ENCODE results near the gene MOB3A.
"Not testable (repeated sequence)": the region's sequence is repeated elsewhere in the genome, so short reads cannot be mapped to it uniquely, and the experiment has no call there.

The MOB3A gene

GRCh38 chr19:2096034-2096479 is at the start of gene MOB3A:
Gene MOB3A, minus strand, starts transcription at chr19:2096326. Its CDS starts 17,766 bp downstream, at chr19:2078560.
- DNase-seq, result no peak

DNA sequence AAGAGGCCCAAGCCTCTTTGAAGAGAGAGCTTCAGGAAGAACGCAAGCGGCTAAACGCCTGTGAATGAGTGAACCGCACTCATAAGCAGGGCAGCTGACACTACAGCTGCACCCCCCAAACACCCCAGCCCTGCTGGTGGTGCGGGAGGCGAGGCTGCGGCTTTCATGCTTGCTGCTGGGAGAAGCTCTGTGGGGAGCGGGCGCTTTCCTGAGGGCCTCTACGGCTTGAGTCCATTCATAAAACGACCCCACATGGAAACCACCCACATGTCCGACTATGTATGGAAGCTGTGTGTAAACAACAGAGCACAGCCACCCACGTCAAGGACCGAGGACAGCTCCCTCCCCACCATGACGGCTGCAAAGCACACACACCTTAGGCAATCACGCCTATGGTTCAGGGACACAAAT is 49.7 kb upstream of the MOB3A start:
- DNase-seq, result no peak

GRCh38 chr19:2144190-2144589 is 48.1 kb upstream of the MOB3A start:
- no peak for DNase-seq

DNA sequence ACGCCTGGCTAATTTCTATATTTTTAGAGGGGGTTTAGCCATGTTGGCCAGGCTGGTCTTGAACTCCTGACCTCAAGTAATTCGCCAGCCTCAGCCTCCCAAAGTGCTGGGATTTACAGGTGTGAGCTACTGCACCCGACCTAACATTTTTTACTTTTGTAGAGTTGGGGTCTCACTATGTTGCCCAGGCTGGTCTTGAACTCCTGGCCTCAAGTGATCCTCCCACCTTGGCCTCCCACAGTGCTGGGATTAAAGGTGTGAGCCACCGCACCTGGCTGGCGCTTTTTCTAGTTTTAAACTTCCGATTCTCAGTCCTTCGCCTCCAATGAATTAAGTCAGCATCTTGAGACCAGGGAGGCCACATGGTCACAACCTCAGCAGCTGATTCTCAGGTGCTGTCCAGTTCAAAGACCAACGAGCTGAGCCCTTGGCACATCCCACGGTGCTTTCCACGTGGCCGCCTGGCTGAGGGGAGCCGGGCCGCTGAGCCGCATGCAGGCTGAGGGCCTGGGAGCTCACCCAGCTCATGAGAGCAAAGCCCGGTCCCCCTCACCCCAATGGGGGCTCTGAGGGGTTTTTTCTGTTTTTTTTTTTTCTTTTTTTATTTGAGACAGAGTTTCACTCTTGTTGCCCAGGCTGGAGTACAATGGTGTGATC is 46.2 kb upstream of the MOB3A start:
- DNase-seq, result no peak

GRCh38 chr19:2140138-2140569 is 44.0 kb upstream of the MOB3A start:
- DNase-seq, result no peak

DNA sequence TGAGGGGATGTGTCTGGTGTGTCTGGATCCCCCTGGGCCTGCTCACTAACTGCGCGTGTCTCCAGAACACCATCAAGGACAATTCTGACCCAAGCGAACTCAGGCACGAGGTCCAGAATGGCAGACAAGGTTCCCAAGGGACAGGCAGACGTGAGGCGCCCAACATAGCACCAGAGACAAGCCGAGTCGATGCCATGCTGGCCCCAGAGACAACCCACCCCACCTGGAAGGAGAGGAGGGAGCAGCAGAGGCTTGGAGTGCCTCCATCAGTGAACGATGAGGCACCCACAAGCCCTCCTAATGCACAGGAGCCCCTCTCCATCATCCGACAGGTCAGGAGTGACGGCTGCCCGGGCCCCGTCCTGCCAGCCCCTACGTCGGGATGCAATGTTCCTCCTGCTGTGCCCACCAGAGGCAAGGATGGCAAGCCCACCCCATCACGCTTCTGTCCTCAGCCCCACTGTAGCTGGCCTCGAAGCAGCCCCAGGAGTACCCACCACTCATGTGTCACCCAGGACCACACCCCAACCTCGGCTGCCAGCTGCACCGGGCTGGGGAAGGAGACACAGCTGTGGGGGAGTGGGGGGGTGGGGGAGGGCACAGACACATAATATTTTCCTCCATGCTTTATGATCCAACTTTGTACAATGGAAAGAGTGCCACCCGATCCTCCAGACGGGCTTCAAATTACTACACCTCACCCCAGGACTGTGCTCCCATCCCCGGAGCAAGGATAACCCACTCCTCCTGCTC is 43.4 kb upstream of the MOB3A start:
- DNase-seq, result no peak

GRCh38 chr19:2138061-2138728 is 42.1 kb upstream of the MOB3A start:
- DNase-seq, result no peak

GRCh38 chr19:2136796-2137195 is 40.7 kb upstream of the MOB3A start:
- DNase-seq, result no peak

- DNase-seq, result no peak
These were observed 39.6 kb upstream of the MOB3A start for GRCh38 chr19:2135474-2136402.

- no peak for DNase-seq
These were observed 36.8 kb upstream of the MOB3A start for GRCh38 chr19:2132731-2133490.

DNA sequence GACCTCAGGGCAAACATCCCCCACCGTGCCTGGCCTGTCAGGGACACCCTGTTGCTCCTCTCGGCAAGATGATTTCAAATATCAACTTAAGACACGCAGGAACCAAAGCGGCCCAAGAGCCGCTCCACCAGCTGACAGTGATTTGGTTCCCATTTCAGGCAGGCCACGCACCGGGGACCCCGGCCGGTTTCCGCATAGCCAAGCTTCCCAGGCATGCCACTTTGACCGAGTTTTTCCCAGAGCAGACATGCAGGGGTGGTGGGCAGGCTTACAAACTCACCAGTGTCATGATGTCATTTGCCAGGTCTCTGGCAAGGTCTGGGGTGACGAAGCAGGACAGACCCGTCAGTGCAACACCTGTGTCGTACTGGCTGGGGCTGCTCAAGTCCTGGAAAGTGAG is 36.1 kb upstream of the MOB3A start:
- no peak for DNase-seq

DNA sequence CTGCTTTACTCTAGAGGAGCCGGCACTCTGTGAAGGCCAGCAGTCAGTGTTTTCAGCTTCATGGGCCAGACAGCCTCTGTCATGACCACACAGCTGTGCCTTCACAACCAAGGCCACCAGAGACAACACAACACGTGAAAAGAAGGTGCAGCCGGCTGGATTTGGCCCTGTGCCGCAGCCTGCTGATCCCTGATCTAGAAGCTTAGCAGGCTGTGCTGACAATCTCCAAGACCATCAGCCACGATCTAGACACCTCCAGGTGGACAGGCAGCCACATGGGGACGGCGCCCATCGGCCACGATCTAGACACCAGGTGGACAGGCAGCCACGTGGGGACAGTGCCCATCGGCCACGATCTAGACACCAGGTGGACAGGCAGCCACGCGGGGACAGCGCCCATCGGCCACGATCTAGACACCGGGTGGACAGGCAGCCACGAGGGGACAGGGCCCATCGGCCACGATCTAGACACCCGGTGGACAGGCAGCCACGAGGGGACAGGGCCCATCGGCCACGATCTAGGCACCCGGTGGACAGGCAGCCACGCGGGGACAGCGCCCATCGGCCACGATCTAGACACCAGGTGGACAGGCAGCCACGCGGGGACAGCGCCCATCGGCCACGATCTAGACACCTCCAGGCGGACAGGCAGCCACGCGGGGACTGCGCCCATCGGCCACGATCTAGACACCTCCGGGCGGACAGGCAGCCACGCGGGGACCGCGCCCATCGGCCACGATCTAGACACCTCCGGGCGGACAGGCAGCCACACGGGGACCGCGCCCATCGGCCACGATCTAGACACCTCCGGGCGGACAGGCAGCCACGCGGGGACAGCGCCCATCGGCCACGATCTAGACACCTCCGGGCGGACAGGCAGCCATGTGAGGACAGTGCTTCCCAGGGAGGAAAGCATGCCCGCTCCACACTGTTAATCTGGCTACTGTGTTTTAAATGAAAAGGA is 35.2 kb upstream of the MOB3A start:
- DNase-seq, result not testable (repeated sequence)

- DNase-seq, result no peak
These were observed 34.0 kb upstream of the MOB3A start for GRCh38 chr19:2129892-2130770.

GRCh38 chr19:2129486-2129885 is 33.4 kb upstream of the MOB3A start:
- no peak for DNase-seq

DNA sequence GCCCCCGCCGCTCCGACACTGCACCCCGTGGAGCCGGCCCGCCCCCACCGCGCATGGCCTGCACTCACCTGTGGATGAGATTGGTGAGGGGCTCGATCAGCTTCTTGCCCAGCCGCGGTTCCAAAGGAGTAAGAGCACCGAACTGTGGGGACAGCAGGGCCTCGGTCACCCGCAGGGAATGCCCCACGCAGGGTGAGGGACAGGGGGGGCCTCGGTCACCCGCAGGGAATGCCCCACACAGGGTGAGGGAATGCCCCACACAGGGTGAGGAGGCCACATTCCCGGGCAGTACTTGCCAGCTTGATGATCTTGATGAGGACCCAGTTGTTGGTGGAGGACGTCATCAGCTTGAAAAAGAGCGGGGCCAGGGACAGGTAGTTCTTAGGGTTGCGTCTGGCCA is 32.9 kb upstream of the MOB3A start:
- DNase-seq, result no peak

DNA sequence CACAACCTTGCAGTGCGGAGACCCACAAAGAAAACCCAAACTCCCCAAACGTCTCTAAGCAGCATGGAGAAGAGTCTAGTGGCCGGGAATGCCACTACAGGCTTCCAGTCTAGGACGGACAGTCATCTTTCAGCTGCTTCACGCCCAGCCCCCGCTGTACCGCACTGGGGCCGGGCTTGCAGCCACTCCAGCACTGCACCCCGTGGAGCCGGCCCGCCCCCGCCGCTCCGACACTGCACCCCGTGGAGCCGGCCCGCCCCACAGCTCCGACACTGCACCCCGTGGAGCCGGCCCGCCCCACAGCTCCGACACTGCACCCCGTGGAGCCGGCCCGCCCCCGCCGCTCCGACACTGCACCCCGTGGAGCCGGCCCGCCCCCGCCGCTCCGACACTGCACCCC is 32.1 kb upstream of the MOB3A start:
- not testable (repeated sequence) for DNase-seq

GRCh38 chr19:2127758-2128157 is 31.6 kb upstream of the MOB3A start:
- no peak for DNase-seq

DNA sequence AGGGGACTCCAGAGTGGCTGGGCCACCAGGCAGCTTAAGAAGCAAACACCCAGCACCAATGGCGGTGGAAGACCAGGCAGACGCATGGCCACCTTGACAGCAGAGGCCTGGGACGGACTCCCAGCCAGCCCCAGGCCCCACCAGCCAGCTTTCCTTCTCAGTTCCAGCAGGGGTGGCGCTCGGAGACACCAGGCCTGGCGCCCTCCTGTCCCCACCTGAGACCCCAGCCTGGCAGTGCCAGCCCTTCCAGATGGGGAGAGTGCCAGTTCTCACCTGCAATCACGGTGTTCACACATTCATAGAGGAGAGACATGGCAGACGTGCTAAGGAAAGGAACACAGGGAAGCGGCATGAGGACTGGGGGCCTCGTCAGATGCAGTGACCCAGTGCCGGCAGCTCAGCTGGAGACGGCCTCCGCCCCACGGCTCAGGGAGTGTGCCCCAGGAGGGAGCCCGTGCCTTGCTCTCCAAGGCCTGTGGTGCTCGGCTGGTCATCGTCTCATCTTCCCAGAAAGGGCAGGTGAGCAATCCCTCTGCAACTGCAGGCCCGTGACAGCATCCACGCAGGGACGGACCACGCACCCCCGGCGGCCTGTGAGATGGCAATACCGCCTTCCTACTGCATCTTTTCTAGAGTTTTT is 30.9 kb upstream of the MOB3A start:
- DNase-seq, result no peak

Data from femur (tissue), 1 donor.